Transverse colon (tissue), 4 donors: ENCODE data around the gene PTPRD. TPM values are rescaled to one million over a fixed set of nuclear protein-coding genes. Genes with fewer than 3 reads are reported as not detected.

Source experiments
- DNase-seq: peaks from one replicate; pipeline ENCODE4 v3.0.0-alpha.2; 2019
- H3K27ac ChIP-seq, 4 donors: fragments of 200-600 bp; sonication (generic); 2 replicates each; pipeline ENCODE4 v1.5.1; 2016 to 2018; ENCODE audit warnings: inconsistent platforms in 4 of 4
- H3K27me3 ChIP-seq: fragments of 200-600 bp; sonication (generic); 2 replicates; pipeline ENCODE4 v1.5.1; 2017; ENCODE audit warnings: inconsistent platforms
- H3K36me3 ChIP-seq, 4 donors: fragments of 200-600 bp; sonication (generic); 2 replicates each; pipeline ENCODE4 v1.5.1; 2017 to 2019; ENCODE audit warnings: inconsistent platforms in 4 of 4
- H3K4me1 ChIP-seq, 4 donors: fragments of 200-600 bp; sonication (generic); 2 replicates each; pipeline ENCODE4 v1.5.1; 2017 to 2020; ENCODE audit warnings: inconsistent platforms in 4 of 4
- H3K4me3 ChIP-seq, 4 donors: fragments of 200-600 bp; sonication (generic); 1 replicate in 1 of 4; 2 replicates in 3 of 4; pipeline versions ENCODE4 v1.5.1 to v1.6.1; 2017 to 2019; ENCODE audit warnings: inconsistent platforms in 4 of 4
- H3K9me3 ChIP-seq, 2 donors: fragments of 200-600 bp; sonication (generic); 2 replicates each; pipeline ENCODE4 v1.5.1; 2017 to 2019; ENCODE audit warnings: inconsistent platforms in 2 of 2
- EP300 ChIP-seq: sonication (generic); formaldehyde crosslinking; IDR thresholded peaks from one replicate; pipeline ENCODE4 v1.6.1; 2017; ENCODE audit warnings: antibody characterized with exemption, low read depth
- POLR2A ChIP-seq: fragments of 450-650 bp; IDR thresholded peaks from one replicate; pipeline ENCODE4 v1.6.1; 2016; ENCODE audit warnings: antibody characterized with exemption, mild to moderate bottlenecking, moderate library complexity
- POLR2AphosphoS5 ChIP-seq, 3 donors: sonication (generic); formaldehyde crosslinking; IDR thresholded peaks; one replicate each; pipeline ENCODE4 v1.6.1; 2016; ENCODE audit warnings: antibody characterized with exemption in 3 of 3
- WGBS, 2 donors: methylation state at CpG; one replicate each; pipeline ENCODE4 v1.1.5; 2018; ENCODE audit warnings: low coverage in 1 of 2; 5-methylcytosine and 5-hydroxymethylcytosine counted together
- in situ Hi-C, 4 donors: fragments of 200-750 bp; cut with MboI; loops; one replicate each; pipeline versions ENCODE4 v1.15.0 to v1.15.1; 2017; ENCODE audit warnings: low sequenced_read_pairs in 3 of 4, low pct_ligation_motif_present in 1 of 4, low pct_unique_long_range_greater_than_20kb in 1 of 4
- intact Hi-C: fragments of 100-400 bp; cut with DNase I; formaldehyde crosslinking; loops from one replicate; pipeline ENCODE4 v1.15.1; 2023; ENCODE audit warnings: low total_unique reads
- total RNA-seq, 4 donors: library from RNA; depleted of rRNA; stranded (reverse); fragments of >200 nt; gene quantifications; one replicate each; pipeline ENCODE4 v1.1.0, GENCODE V29; 2016
- TF ChIP-seq, protein P1 (sequence below), 5 experiments: fragments of 200-600 bp in 3 of 5; fragments of 450-650 bp in 2 of 5; sonication (generic) in 3 of 5; IDR thresholded peaks; 1 replicate in 2 of 5; 2 replicates in 3 of 5; pipeline ENCODE4 v1.5.1; 2016 to 2017; ENCODE audit warnings: antibody characterized with exemption in 5 of 5, inconsistent platforms in 3 of 5, mild to moderate bottlenecking in 2 of 5, moderate library complexity in 1 of 5

PTPRD gene
- total RNA-seq, 4 donors from 2014 or later = 43.0 to 115 (median 79.1) TPM

DNA sequence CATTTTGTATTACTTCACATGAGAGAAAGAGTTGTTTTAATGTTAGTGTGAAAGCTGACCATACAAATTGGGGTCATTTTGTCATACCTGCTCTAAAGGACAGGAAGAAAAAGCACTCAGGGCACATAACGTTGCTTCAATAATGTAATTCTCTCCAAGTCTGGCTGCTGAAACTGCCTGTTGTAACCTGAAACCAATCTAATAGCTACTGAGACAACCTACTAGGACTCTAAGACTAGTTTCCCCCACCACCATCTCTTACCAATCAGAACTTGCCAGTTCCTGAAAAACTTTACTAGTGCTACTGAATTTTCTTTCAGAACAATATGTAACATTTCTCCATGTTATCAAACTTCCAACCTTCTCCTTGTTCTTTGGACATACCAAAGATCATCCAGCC is 374.7 kb downstream of the PTPRD start:
- intact Hi-C loops = loop anchor here (10.0 kb wide), 1 partner anchor 923 kb away; no protein-coding TSS in a partner anchor
- H3K36me3 ChIP-seq = no peaks in the 10 kb centered on the region
- H3K9me3 ChIP-seq = no peaks in the 10 kb centered on the region
- H3K4me1 ChIP-seq = no peaks in the 10 kb centered on the region
- H3K27me3 ChIP-seq = no peaks in the 10 kb centered on the region
- in situ Hi-C loops = no loop called here
- no peak overlapping the region for H3K4me3 ChIP-seq
- 62 to 67% methylated on average over 1 of the region's 1 CpG for WGBS, 2 donors
- H3K27ac ChIP-seq = no peak overlapping the region
- DNase-seq = no peak
- TF ChIP-seq POLR2A = no peak
- no peak for TF ChIP-seq POLR2AphosphoS5 (IDR thresholded peaks at IDR 0.05)
- TF ChIP-seq, protein P1, sequence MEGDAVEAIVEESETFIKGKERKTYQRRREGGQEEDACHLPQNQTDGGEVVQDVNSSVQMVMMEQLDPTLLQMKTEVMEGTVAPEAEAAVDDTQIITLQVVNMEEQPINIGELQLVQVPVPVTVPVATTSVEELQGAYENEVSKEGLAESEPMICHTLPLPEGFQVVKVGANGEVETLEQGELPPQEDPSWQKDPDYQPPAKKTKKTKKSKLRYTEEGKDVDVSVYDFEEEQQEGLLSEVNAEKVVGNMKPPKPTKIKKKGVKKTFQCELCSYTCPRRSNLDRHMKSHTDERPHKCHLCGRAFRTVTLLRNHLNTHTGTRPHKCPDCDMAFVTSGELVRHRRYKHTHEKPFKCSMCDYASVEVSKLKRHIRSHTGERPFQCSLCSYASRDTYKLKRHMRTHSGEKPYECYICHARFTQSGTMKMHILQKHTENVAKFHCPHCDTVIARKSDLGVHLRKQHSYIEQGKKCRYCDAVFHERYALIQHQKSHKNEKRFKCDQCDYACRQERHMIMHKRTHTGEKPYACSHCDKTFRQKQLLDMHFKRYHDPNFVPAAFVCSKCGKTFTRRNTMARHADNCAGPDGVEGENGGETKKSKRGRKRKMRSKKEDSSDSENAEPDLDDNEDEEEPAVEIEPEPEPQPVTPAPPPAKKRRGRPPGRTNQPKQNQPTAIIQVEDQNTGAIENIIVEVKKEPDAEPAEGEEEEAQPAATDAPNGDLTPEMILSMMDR (IDR thresholded peaks at IDR 0.05) = no peak
- TF ChIP-seq EP300 = no peak

DNA sequence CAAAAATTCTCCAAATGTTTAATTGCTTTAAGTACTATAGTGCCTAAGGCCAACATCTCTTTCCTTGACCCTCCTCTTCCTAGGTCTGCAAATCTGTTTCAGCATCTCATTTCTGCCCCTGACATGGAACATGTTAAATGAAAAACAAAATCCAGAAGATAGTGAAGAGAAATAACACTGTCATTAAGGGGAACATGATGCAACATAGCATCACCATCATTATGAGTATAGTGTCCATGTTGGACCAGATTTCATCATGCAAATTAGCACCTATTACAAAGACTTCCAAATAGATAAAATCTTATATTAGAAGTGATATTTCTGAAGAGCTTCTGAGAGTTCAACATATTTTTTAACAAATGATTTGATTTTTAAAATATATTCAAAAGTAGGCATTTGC is 375.2 kb downstream of the PTPRD start:
- no peak overlapping the region for H3K27ac ChIP-seq
- H3K27me3 ChIP-seq = no peaks in the 10 kb centered on the region
- TF ChIP-seq, protein P1 (IDR thresholded peaks at IDR 0.05) = no peak
- no peak for TF ChIP-seq POLR2A
- TF ChIP-seq POLR2AphosphoS5 (IDR thresholded peaks at IDR 0.05) = no peak
- no peak for TF ChIP-seq EP300
- intact Hi-C loops = loop anchor here (10.0 kb wide), 1 partner anchor 923 kb away; no protein-coding TSS in a partner anchor
- no peaks in the 10 kb centered on the region for H3K9me3 ChIP-seq
- no peaks in the 10 kb centered on the region for H3K4me1 ChIP-seq
- no peaks in the 10 kb centered on the region for H3K36me3 ChIP-seq
- no peak overlapping the region for H3K4me3 ChIP-seq
- no peak for DNase-seq
- in situ Hi-C loops = no loop called here

DNA sequence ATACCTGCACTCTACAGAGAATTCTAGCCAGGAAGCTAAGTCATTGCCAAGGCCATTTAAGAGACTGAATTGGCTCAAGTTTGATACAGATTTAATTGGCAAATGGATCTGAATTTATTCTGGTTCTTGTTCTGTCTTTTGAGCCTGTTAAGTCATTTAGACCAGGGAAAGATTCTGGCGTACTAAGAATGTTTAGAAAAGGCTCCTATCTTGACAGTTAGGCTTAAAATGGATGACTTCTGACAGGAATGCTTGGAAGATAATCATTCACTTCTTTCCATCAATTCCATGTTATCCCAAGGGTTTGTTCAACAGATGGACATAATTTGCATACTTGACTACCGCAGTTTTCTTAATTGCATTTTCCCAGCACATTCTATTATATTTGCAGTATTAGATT is 376.6 kb downstream of the PTPRD start:
- no peak overlapping the region for H3K27ac ChIP-seq
- no peak for DNase-seq
- no peaks in the 10 kb centered on the region for H3K4me1 ChIP-seq
- intact Hi-C loops (loop anchor here (10.0 kb wide), 1 partner anchor 921 kb away; no protein-coding TSS in a partner anchor), in situ Hi-C loops (no loop called here)
- H3K27me3 ChIP-seq = no peaks in the 10 kb centered on the region
- no peak overlapping the region for H3K4me3 ChIP-seq
- no peaks in the 10 kb centered on the region for H3K9me3 ChIP-seq
- TF ChIP-seq POLR2A = no peak
- TF ChIP-seq, protein P1 (IDR thresholded peaks at IDR 0.05) = no peak
- TF ChIP-seq EP300 = no peak
- no peak for TF ChIP-seq POLR2AphosphoS5 (IDR thresholded peaks at IDR 0.05)
- WGBS, 2 donors = 75 to 77% methylated on average over 1 to 2 of the region's 2 CpGs
- no peaks in the 10 kb centered on the region for H3K36me3 ChIP-seq

DNA sequence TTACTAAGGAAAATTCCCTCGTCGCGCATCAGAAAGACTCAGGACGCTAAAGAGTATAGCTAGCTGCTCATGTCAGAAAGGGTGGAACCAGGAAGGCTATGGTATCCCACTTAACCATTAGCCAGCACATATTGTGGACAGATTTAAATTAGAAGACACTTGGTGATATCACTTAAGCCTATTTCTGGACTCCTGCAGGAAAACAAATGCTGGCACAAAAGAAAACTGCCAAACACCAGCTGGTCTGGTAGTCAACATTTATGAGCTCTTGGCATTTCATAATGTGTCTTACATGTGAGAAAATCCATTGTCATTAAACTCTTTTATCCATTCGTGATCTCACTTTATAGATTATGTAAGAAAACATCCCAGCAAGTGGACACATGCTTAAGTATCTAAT is 377.4 kb downstream of the PTPRD start:
- in situ Hi-C loops = no loop called here
- intact Hi-C loops = loop anchor here (10.0 kb wide), 1 partner anchor 921 kb away; no protein-coding TSS in a partner anchor
- Histone ChIP-seq H3K27me3 (no peaks in the 10 kb centered on the region), H3K9me3 (no peaks in the 10 kb centered on the region), H3K27ac (no peak overlapping the region), H3K4me1 (no peaks in the 10 kb centered on the region), H3K4me3 (no peak overlapping the region), H3K36me3 (no peaks in the 10 kb centered on the region)
- DNase-seq = no peak
- WGBS, 2 donors = 83% methylated on average over 5 of the region's 5 CpGs
- TF ChIP-seq EP300 (no peak), POLR2A (no peak), POLR2AphosphoS5 (IDR thresholded peaks at IDR 0.05) (no peak)
- TF ChIP-seq, protein P1 (IDR thresholded peaks at IDR 0.05) = no peak
